Activated naive CD8-positive, alpha-beta T cell treated with anti-CD3 and anti-CD28 coated beads for 36 hours (primary cell): ENCODE measurements around the gene LMF1. TPM values are rescaled to one million over a fixed set of nuclear protein-coding genes. Genes with fewer than 3 reads are reported as not detected.
"Not testable (repeated sequence)": the region's sequence is repeated elsewhere in the genome, so short reads cannot be mapped to it uniquely, and the experiment has no call there.

ENCODE experiments used
- DNase-seq: peaks from one replicate; pipeline ENCODE4 v3.0.0; 2021
- H3K27ac Mint-ChIP-seq: one replicate; pipeline ENCODE4 v1.8.0; 2022; ENCODE audit warnings: mild to moderate bottlenecking, moderate library complexity, mixed read lengths
- H3K27me3 Mint-ChIP-seq: one replicate; pipeline ENCODE4 v1.8.0; 2022; ENCODE audit warnings: mild to moderate bottlenecking, mixed read lengths
- H3K36me3 Mint-ChIP-seq: one replicate; pipeline ENCODE4 v1.8.0; 2021; ENCODE audit warnings: mild to moderate bottlenecking, mixed read lengths
- H3K4me1 Mint-ChIP-seq: one replicate; pipeline ENCODE4 v1.8.0; 2021; ENCODE audit warnings: mixed read lengths
- H3K4me3 Mint-ChIP-seq: one replicate; pipeline ENCODE4 v1.8.0; 2022; ENCODE audit warnings: mild to moderate bottlenecking, moderate library complexity, mixed read lengths
- H3K9me3 Mint-ChIP-seq: one replicate; pipeline ENCODE4 v1.8.0; 2022; ENCODE audit warnings: mixed read lengths
- total RNA-seq, 2 experiments: library from RNA; stranded (reverse); gene quantifications; one replicate each; pipeline ENCODE4 v1.2.3, GENCODE V29; 2021

Gene LMF1
- total RNA-seq, 2 experiments from 2014 or later, result 7.0 to 8.1 TPM

DNA sequence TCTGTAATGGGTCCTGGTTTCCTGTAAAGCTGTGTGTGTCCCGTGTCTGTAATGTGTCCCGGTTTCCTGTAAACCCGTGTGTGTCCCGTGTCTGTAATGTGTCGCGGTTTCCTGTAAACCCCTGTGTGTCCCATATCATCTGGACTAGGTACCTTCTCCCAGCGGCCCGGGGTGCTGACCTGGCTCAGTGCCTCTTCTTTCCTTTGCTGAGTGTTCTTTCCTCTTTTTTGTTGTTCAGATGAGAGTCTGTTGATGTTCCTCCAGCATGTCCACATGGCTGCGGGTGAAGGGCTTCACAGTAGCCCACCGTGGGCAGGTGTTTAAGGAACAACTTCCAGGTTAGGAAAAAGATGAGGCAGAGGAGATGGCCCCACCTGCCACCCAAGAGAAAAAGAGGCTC lies 123.6 kb downstream of the LMF1 start:
- H3K27me3 Mint-ChIP-seq, result no peaks in the 10 kb centered on the region
- H3K9me3 Mint-ChIP-seq, result no peaks in the 10 kb centered on the region
- DNase-seq, result no peak
- H3K4me3 Mint-ChIP-seq, result no peak overlapping the region
- H3K36me3 Mint-ChIP-seq, result no peaks in the 10 kb centered on the region
- no peaks in the 10 kb centered on the region for H3K4me1 Mint-ChIP-seq
- H3K27ac Mint-ChIP-seq, result no peak overlapping the region

DNA sequence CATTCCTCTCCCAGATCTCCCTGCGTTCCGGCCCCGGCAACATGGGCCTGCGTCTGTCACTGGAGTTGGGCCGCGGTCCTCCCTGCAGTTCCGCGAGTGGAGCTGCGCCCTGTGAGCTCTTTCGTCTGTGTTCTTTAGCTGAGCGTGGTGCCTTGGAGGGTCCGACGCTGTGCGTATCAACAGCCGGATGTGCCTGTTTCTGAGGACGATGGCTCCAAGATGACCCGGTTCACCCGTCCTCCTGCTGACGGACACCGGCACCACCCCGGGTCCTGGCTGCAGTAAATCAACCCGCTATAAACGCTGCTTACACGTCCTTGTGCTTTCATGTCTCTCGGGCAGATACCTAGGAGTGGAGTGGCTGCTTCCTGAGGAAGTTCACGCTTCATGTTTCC lies 125.4 kb downstream of the LMF1 start:
- no peaks in the 10 kb centered on the region for H3K36me3 Mint-ChIP-seq
- DNase-seq, result no peak
- H3K27ac Mint-ChIP-seq, result no peak overlapping the region
- no peaks in the 10 kb centered on the region for H3K4me1 Mint-ChIP-seq
- no peaks in the 10 kb centered on the region for H3K27me3 Mint-ChIP-seq
- no peaks in the 10 kb centered on the region for H3K9me3 Mint-ChIP-seq
- no peak overlapping the region for H3K4me3 Mint-ChIP-seq

DNA sequence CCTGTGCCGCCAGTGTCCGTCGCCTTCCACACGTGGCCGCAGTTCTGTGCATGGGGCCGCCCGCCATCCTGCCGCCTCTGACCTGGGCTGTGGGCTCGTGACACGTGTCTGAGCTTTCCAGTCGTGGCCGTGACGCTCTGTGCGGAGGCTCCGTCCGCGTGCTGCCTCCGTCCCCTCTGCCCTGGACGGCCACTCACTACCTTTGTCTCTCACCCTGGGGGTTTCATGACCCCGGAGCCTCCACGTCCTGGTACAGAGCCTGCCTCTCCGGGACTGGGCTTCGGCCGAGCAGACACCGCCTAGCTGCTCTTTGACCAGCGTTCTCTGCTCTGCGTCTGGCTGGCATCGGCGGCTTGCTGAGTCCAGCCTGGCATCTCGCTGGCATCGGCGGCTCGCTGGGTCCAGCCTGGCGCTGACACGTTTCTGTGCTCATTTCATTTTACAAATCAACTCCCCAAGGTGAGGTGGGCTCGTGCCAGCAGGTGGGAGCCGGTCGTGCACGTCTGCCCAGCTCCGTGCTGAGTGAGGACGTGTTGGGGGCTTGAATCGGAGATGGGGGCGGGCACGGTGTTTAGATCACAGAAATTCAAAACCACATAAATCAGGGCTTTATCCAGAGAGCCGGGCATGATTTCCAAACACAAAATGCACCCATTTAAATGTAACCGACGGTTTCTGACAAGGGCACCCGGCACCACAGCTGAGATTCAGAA lies 126.0 kb downstream of the LMF1 start:
- DNase-seq, result no peak
- Mint-ChIP-seq H3K36me3 (no peaks in the 10 kb centered on the region), H3K27ac (no peak overlapping the region), H3K27me3 (no peaks in the 10 kb centered on the region), H3K4me3 (no peak overlapping the region), H3K9me3 (no peaks in the 10 kb centered on the region), H3K4me1 (no peaks in the 10 kb centered on the region)

DNA sequence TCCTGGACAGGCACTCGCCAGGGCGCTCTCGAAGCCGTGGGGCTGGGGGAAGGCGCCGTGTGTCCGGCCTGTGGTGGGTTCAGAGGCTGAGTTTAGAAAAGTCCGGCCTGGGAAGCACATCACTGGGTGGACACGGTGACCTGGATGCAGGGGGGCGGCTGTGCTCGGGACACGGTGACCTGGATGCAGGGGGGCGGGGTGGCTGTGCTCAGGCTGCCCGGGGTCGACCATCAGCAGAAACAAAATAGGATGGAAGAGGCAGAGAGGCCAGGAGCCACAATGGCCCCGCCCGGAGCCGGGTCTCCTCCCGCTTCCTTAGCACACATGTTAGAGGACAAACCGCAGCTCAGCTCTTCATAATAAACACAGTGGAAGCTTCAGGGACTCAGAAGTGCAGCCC lies 127.0 kb downstream of the LMF1 start:
- Mint-ChIP-seq H3K4me1 (no peaks in the 10 kb centered on the region), H3K9me3 (no peaks in the 10 kb centered on the region), H3K27me3 (no peaks in the 10 kb centered on the region), H3K36me3 (no peaks in the 10 kb centered on the region), H3K4me3 (no peak overlapping the region), H3K27ac (no peak overlapping the region)
- DNase-seq, result no peak

DNA sequence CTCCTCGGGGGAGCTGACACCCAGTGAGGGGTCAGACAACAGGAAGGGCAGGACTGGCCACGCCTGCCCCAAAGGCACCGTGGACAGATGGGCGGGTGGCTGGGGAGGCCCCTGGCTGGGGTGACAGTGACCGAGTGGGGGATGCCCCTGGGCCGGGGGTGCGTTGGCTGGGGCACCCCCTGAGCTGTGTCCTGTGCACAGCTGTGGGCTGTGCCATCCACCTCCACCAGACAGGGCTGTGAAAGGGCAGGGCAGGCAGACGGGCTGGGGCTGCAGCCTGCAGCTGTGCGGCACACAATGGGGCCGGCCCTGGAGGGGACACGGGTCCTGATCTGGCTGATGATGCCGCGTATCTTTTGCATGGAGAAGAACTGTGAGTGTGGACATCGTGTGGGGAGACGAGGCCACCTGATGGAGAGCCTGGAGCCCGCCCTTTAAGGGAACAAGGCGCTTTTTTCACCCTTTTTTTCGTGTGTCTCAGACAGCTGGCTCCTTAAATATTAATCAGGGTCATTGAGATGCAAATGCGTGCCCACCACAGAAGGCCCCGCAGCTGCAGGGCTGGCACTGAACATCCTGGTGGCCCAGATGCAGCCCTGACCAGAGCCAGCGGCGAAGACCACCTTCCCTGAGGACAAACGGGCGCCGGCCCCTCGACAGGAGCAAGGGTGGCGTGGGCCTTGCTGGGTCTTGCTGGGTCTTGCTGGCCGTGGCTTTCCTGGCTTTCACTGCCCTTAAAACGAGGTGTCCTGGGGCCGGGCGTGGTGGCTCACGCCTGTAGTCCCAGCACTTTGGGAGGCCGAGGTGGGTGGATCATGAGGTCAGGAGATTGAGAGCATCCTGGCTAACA lies 127.8 kb downstream of the LMF1 start:
- Mint-ChIP-seq H3K9me3 (no peaks in the 10 kb centered on the region), H3K4me1 (no peaks in the 10 kb centered on the region), H3K27ac (no peak overlapping the region), H3K4me3 (no peak overlapping the region), H3K27me3 (no peaks in the 10 kb centered on the region), H3K36me3 (no peaks in the 10 kb centered on the region)
- DNase-seq, result no peak

DNA sequence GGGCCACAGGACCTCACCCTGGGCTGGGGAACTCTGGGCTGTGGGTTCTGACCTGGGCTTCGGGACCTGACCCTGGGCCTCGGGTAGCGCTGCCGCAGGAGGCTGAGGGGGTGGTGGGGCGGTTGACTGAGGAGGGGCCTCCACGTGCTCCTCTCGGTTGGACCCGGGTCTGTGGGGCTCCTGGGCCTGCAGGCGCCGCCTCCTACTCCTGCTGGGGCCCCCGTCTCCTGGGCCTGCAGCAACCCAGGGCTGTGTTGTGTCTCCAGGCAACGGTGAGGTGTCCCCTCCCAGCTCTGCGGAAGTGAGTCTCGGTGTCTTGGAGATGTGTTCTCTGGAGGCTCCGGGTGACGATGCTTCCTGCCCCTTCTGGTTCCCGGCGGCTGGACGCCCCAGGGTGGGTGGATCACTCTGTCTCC lies 128.7 kb downstream of the LMF1 start:
- Mint-ChIP-seq H3K27me3 (no peaks in the 10 kb centered on the region), H3K4me1 (no peaks in the 10 kb centered on the region), H3K9me3 (peaks cover under 1% of the 10 kb centered on the region), H3K27ac (no peak overlapping the region), H3K36me3 (no peaks in the 10 kb centered on the region), H3K4me3 (no peak overlapping the region)
- no peak for DNase-seq

DNA sequence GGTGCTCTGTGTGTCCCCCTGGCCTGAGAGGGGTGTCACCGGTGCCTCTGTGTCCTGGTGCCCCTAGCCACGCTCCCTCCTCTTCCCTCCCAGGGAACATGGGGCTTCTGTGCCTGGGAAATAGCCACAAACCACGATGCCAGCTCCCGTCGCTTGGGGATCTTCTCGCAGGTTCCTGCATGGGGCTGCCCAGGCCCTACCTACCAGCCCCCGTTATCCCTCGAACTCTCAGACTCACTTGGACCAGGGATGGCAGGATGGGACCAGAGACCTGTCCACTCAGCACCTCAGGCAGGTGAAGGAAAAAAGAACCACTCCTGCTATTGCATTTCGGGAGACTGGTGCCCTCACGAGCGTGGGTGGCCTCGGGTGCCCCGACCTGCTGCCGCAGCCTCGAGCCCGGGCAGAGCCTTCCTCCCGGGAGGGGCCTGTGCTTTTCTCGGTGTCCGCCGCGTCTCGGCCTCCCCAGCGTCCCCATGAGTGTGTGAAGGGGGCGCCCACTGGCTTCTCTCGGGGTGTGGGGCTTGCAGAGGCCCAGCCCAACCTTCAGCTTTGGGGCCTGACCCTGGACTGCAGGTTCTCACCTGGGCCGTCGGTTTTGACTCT lies 129.2 kb downstream of the LMF1 start:
- H3K36me3 Mint-ChIP-seq, result no peaks in the 10 kb centered on the region
- H3K4me3 Mint-ChIP-seq, result no peak overlapping the region
- peaks cover 4% of the 10 kb centered on the region for H3K9me3 Mint-ChIP-seq
- H3K4me1 Mint-ChIP-seq, result no peaks in the 10 kb centered on the region
- no peaks in the 10 kb centered on the region for H3K27me3 Mint-ChIP-seq
- DNase-seq, result no peak
- no peak overlapping the region for H3K27ac Mint-ChIP-seq

DNA sequence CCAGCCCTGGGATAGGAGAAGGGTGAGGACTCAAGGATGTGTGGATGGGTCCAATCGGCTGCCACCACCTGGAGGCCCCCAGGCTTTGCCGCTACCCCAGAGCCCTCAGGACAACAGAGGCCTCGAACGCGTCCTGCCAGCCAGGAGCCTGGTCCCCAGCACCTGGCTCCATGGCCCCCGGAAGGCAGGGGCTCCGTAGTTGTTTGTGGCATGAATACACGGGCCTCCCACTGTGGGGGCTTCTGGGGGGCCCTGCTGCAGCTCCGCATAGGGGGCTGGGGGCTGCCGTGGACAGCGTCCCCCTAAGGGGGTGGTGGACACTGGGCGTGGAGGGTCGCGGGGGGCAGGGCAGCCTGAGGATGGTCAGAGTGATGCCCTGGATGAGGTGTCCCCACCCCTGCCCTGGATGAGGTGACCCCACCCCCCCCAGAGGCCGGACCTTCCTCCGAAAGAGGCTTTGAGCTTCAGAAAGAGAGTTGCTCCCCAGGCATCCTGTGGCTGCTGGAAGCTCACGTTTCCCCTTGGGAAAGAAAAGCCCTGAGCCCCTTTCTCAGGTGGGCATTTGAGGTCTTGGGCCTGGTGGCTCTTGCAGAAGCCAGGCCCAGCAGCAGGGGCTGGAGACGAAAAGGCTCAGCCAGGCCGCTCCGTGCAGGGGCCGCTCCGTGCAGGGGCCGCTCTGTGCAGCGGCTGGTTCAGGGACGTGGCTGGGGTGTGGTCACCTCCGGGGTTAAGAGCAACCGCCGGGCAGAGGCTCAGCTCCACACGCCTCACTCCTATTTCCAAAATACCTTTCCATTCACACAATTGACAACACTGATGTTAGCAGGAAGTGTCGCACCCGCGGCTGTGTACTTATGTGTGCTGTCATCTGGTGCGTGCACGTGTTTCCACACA lies 130.0 kb downstream of the LMF1 start:
- no peak for DNase-seq
- H3K36me3 Mint-ChIP-seq, result no peaks in the 10 kb centered on the region

DNA sequence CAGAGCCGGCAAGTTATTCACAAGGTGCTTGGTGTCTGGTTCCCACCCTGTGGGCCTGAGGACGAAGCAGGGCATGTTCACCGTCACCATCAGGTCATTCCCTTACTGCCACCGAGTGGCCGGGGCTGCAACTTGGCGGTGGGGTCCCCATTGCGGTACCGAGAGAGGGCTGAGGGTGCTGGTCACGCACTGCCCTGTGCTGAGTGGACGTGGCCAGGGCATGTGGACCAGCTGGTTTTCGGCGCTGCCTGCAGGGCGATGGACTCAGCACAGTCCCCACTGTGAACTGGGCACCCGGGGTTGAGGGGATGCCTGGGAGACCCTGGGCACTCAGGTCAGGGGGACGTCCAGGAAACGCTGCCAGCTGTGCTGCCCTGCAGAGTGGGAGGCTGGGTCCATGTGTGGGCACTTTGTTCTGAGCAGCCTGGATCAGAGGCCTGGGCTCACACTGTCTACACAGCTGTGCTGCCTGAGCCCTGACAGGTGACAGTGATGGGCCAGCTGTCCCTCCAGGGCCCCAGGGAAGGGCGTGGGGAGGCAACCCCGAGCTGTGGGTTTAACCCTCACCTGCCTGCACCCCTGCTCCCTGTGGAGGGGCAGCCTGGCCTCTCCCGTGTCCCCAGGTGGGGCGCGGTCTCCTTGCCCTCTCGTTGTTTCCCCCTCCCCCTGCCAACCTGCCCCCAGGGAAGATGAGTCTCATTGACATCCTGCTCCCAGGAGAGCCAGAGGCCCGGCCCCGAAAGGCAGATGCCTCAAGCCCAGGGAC lies 131.0 kb downstream of the LMF1 start:
- Mint-ChIP-seq H3K36me3 (no peaks in the 10 kb centered on the region), H3K9me3 (peaks cover 13% of the 10 kb centered on the region), H3K27me3 (no peaks in the 10 kb centered on the region), H3K4me1 (no peaks in the 10 kb centered on the region), H3K4me3 (no peak overlapping the region), H3K27ac (no peak overlapping the region)
- DNase-seq, result no peak

More for the DNA sequence above, 130.0 kb downstream of the LMF1 start:
- Mint-ChIP-seq H3K4me3 (no peak overlapping the region), H3K9me3 (peaks cover 11% of the 10 kb centered on the region), H3K27ac (no peak overlapping the region), H3K27me3 (no peaks in the 10 kb centered on the region), H3K4me1 (no peaks in the 10 kb centered on the region)

DNA sequence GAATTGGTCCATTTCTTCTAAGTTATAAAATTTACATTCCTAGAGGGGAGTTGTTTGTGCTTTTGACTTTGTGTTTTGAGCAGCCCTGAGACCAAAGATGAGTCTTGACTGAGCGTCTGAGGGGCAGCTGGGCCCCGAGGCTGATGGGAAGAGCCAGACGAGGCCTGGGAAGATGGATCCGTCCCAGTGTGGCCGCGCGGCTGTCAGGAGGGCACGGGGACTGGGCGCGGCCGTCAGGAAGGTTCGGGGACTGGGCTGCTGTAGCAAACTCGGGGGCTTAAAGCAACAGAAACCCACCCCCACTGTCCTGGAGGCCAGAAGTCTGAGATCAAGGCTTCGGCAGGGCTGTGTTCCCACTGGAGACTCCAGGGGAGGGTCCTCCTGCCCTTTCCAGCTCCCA lies 132.0 kb downstream of the LMF1 start:
- Mint-ChIP-seq H3K9me3 (peaks cover 13% of the 10 kb centered on the region), H3K4me1 (no peaks in the 10 kb centered on the region), H3K27ac (no peak overlapping the region), H3K27me3 (no peaks in the 10 kb centered on the region), H3K36me3 (no peaks in the 10 kb centered on the region), H3K4me3 (no peak overlapping the region)
- no peak for DNase-seq

DNA sequence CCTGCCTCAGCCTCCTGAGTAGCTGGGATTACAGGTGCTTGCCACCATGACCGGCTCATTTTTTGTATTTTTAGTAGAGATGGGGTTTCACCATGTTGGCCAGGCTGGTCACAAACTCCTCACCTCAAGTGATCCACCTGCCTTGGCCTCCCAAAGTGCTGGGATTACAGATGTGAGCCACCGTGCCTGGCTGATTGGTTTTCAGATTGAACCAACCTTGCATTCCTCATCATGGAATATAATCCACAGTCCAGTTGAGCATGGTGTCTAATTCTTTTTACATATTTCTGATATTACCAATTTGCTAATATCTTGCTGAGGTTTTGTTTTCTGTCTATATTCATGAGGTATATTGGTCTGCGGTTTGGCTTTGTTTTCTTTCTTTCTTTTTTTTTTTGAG lies 134.0 kb downstream of the LMF1 start:
- H3K4me3 Mint-ChIP-seq, H3K27me3 Mint-ChIP-seq, H3K36me3 Mint-ChIP-seq, H3K27ac Mint-ChIP-seq, H3K4me1 Mint-ChIP-seq, DNase-seq: not testable (repeated sequence)
- peaks cover 13% of the 10 kb centered on the region for H3K9me3 Mint-ChIP-seq

DNA sequence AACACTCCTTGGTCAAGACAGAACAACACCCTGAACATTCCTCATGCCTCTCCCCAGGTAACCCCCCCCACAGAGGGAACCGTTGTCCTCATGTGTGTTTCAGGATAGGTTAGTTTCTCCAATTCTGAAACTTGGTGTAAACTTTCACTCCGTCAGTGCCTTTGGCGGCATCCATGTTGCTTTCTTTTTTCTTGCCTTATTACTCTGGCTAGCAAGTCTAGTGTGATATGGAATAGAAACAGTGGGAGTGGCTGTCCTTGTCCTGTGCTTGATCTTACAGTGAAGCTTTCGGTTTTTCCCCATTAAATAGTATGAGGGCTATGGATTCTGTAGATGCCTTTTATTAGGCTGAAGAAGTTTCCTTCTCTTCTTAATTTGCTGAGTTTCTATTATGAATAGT lies 134.6 kb downstream of the LMF1 start:
- H3K4me3 Mint-ChIP-seq, result no peak overlapping the region
- no peaks in the 10 kb centered on the region for H3K27me3 Mint-ChIP-seq
- H3K9me3 Mint-ChIP-seq, result peaks cover 13% of the 10 kb centered on the region
- H3K4me1 Mint-ChIP-seq, result no peaks in the 10 kb centered on the region
- DNase-seq, result no peak
- H3K36me3 Mint-ChIP-seq, result no peaks in the 10 kb centered on the region
- no peak overlapping the region for H3K27ac Mint-ChIP-seq

DNA sequence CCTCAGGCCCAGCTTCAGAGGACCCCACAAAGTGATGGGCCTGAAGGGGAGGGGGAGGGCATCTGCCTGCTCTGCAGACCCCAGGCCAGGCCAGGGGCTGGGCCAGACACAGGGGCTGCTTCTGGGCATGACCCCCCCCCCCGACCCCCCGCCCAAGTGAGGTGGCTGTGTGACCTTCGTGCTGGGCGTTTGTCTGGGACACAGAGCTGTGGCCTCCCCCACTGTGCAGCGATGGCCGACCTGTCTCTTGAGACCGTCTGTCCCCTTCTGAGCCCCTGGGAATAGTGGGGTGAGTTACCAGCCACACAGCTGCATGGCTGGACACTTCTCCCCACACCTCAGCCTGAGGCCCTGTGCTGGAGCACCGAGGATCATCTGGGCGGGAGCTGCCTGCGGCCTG lies 135.4 kb downstream of the LMF1 start:
- Mint-ChIP-seq H3K36me3 (no peaks in the 10 kb centered on the region), H3K4me3 (no peak overlapping the region)
- no peak for DNase-seq

DNA sequence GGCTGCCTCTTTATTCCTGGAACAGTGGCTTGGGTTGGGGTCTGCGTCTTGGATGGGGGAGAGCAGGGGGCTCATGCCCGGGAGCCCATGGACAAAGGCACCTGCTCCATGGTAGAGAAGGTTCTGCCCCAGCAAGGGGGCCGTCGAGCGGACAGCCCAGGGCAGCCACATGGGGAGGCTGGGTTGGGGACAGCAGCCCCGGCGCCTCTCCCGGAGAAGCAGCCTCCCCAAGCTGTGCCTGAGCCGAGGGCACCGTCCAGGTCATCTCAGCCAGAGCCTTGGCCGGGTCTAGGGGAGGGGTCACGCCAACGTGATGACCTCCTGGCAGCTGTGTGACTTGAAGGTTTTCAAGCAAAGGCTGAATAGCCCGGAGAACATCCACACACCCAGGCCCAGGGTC lies 137.4 kb downstream of the LMF1 start:
- DNase-seq, result no peak
- no peak overlapping the region for H3K4me3 Mint-ChIP-seq
- H3K4me1 Mint-ChIP-seq, result no peaks in the 10 kb centered on the region
- H3K27me3 Mint-ChIP-seq, result peaks cover 9% of the 10 kb centered on the region
- no peak overlapping the region for H3K27ac Mint-ChIP-seq
- no peaks in the 10 kb centered on the region for H3K36me3 Mint-ChIP-seq
- H3K9me3 Mint-ChIP-seq, result peaks cover 13% of the 10 kb centered on the region

More for the DNA sequence above, 135.4 kb downstream of the LMF1 start:
- peaks cover under 1% of the 10 kb centered on the region for H3K27me3 Mint-ChIP-seq
- no peaks in the 10 kb centered on the region for H3K4me1 Mint-ChIP-seq
- no peak overlapping the region for H3K27ac Mint-ChIP-seq
- H3K9me3 Mint-ChIP-seq, result peaks cover 13% of the 10 kb centered on the region
